MV-4-11 (cell line): ENCODE results near the gene STK36.

Experiments used
- DNase-seq: peaks from one replicate; lab custom pipeline; 2025; lab: John Stamatoyannopoulos, UW

The STK36 gene

DNA sequence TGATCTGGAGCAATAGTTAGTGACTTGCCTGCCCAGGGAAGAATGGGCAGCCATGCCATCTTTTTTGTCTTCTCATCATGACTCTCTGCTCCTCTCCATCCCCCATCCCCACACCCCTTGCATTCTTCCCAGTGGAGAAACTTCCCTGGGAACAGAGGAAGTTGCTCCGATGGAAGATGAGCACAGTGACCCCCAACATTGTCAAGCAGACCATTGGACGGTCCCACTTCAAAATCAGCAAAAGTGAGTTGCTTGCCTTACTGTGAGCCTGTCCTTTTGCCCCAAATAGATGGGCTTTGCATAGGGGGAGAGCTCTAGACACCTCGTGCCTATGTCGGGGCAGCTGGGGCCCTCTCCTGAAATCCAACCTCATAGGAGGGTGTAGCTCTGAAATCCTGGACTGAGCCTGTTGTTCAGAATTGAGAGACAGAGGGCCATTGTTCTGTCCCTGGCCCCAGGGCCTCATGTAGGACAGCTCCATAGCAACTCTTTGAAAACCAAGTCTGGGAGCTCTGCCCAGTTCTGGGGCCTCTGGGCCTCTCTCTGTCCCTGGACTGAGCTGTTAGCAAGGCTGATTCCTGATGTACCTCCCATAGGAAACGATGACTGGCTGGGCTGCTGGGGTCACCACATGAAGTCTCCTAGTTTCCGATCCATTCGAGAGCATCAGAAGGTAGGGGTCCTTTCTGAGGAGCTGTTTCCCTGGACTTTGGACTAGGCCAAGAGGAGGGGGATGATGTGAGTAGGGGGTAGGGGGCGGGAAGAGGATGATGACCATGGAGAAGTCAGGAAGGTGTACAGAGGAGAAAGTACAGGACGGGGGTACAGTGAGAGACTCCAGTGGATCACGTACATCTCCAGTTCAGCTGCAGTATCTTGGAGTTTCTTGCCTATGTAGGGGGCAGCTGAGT is 73.9 kb downstream of the STK36 start:
- no peak for DNase-seq

DNA sequence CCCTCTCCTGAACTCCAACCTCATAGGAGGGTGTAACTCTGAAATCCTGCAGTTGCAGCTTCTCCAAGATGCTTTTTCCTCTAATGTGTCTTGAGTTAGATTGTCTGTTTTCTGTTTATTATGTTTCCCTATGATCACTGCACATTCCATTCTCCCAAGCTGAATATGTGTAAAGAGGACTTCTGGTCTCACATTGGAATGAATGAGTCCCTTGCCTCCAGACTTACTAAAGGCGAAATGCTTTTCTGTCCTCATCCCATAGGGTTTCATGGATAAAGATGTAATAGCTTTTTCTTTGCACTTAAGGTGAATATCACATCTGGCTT is 74.5 kb downstream of the STK36 start:
- DNase-seq = no peak

DNA sequence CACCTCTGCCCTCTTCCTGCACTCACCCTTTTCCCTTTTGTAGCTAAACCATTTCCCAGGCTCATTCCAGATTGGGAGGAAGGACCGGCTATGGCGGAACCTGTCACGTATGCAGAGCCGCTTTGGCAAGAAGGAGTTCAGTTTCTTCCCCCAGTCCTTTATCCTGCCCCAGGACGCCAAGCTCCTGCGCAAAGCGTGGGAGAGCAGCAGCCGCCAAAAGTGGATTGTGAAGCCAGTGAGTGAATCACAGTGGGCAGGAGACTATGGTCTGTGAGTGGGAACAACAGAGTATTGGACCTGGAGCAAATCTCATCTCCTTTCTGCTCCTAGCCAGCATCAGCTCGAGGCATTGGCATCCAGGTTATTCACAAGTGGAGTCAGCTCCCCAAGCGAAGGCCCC is 75.1 kb downstream of the STK36 start:
- no peak for DNase-seq

DNA sequence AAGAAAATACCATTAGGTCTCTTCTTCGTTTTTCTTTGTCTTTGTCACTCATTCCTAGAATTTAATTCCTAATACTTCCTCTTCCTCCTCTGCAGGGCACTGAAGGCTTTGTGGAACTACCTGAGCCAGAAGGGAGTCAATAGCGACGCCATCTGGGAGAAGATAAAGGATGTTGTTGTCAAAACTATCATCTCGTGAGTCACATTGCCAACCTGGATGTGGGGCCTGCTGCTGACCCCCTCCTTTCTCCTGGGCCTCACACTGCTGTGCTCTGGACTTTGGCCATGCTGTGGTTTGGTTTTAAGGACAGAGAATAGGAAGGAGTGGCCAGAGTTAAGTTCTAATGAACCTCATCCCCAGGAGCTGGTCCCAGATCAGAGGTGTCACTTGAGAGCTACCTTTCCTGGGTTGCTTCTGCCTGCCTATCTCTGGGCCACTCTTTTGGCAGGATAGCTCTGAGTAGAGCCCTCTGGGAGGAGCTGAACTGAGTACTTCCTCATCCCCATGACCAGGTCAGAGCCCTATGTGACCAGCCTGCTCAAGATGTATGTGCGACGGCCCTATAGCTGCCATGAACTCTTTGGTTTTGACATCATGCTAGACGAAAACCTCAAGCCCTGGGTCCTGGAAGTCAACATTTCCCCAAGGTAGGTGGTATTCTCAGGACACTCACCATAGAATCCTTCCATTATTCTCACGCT is 77.0 kb downstream of the STK36 start:
- no peak for DNase-seq
